HG02759 (cell line): ENCODE results near the gene TRAPPC3.

ENCODE experiments used
- ATAC-seq: cut with Tn5 transposase; IDR thresholded peaks from one replicate; pipeline ENCODE4 v1.9.1; 2021; ENCODE audit warnings: mild to moderate bottlenecking, moderate library complexity; ENCODE audit not compliant: unreplicated experiment

The TRAPPC3 gene

GRCh38 chr1:36087233-36088123 lies 61.8 kb downstream of the TRAPPC3 start:
- ATAC-seq: no peak
